SU-DHL-6 (cell line): ENCODE results near the gene IZUMO4.

Experiments used
- EZH2phosphoT487 ChIP-seq: fragments of 200-600 bp; sonication (generic), shearing (Covaris generic); conservative IDR thresholded peaks from 2 replicates; pipeline ENCODE4 v1.6.1; 2018; ENCODE audit warnings: mild to moderate bottlenecking, antibody characterized with exemption, low read length, moderate library complexity, mixed read lengths
- TF ChIP-seq, protein P1 (sequence below): fragments of 200-600 bp; sonication (generic); IDR thresholded peaks from one replicate; pipeline ENCODE4 v1.5.1; 2017; ENCODE audit warnings: antibody characterized with exemption, mild to moderate bottlenecking, low read length, moderate library complexity; ENCODE audit not compliant: insufficient read depth, poor library complexity, severe bottlenecking

DNA sequence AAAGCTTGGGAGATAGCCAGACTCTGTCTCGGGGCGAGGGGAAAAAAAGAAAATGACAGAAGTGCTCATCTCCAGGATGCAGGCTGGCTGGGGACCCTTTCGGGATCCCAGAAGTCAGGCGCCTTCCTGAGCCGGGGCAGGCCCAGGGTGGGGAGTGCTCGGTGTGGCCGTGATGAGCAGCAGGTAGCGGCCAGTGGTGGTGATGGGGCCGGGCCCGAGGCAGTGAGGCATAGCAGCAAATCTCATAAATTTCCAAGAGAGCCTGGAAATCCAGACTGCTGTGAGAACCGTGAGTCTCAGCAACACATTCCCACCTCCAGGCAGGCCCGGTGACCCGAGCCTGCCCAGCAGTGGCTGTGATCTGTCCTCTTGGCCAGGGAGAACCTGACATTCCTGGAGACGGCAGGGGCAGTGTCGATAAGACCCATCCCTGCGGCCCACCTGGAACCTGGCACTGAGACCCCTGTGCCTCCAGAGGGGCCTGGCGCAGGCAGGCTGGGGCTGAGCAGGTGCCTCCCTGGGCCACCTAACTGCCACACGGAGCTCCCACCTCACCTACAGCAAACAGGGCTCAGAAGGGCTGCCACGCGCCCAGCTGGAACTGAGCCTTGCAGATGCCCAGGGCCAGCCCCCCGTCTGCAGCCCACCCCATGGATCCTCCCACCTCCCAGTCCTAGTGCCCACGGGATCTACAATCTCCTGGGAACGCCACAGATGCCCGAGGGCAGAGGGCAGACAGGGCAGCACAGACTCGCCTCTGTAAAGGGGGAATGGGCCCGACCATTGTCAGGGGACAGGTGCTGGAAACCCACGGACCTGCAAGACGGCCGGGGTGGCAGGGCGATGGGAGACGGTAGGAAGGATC lies 23.4 kb downstream of the IZUMO4 start:
- TF ChIP-seq, protein P1, sequence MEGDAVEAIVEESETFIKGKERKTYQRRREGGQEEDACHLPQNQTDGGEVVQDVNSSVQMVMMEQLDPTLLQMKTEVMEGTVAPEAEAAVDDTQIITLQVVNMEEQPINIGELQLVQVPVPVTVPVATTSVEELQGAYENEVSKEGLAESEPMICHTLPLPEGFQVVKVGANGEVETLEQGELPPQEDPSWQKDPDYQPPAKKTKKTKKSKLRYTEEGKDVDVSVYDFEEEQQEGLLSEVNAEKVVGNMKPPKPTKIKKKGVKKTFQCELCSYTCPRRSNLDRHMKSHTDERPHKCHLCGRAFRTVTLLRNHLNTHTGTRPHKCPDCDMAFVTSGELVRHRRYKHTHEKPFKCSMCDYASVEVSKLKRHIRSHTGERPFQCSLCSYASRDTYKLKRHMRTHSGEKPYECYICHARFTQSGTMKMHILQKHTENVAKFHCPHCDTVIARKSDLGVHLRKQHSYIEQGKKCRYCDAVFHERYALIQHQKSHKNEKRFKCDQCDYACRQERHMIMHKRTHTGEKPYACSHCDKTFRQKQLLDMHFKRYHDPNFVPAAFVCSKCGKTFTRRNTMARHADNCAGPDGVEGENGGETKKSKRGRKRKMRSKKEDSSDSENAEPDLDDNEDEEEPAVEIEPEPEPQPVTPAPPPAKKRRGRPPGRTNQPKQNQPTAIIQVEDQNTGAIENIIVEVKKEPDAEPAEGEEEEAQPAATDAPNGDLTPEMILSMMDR = no peak
- no peak for TF ChIP-seq EZH2phosphoT487
